Psoas muscle (tissue), 8 donors: Measurements from ENCODE around the gene AEN. TPM values are rescaled to one million over a fixed set of nuclear protein-coding genes. Genes with fewer than 3 reads are reported as not detected.
A peak's percentile ranks its signal among the peaks of the same experiment; 100 is the strongest.

Experiments
- ATAC-seq, 4 donors: fragments of 200-7000 bp; cut with Tn5 transposase; one replicate each; pipeline ENCODE4 v1.9.1; 2020; ENCODE audit warnings: moderate library complexity in 3 of 4, mild to moderate bottlenecking in 2 of 4
- DNase-seq, 2 donors: peaks; one replicate each; pipeline ENCODE4 v3.0.0-alpha.2; 2020
- H3K27ac ChIP-seq: fragments of 200-600 bp; one replicate; pipeline ENCODE4 v1.8.0; 2022
- H3K27me3 ChIP-seq, 3 donors: fragments of 200-600 bp in 1 of 3; one replicate each; pipeline versions ENCODE4 v1.6.1 to v1.8.0; 2013 to 2022; ENCODE audit warnings: low read length in 2 of 3, mild to moderate bottlenecking in 2 of 3, moderate library complexity in 1 of 3; ENCODE audit not compliant: insufficient read depth in 3 of 3
- H3K36me3 ChIP-seq, 2 donors: fragments of 200-600 bp in 1 of 2; one replicate each; pipeline versions ENCODE4 v1.6.1 to v1.8.0; 2013 to 2022; ENCODE audit warnings: low read depth in 1 of 2, mild to moderate bottlenecking in 1 of 2, moderate library complexity in 1 of 2; ENCODE audit not compliant: insufficient read depth in 1 of 2
- H3K4me1 ChIP-seq: fragments of 200-600 bp; one replicate; pipeline ENCODE4 v1.8.0; 2022
- H3K4me3 ChIP-seq: fragments of 200-600 bp; one replicate; pipeline ENCODE4 v1.8.0; 2022; ENCODE audit warnings: mild to moderate bottlenecking
- H3K9me3 ChIP-seq: fragments of 200-600 bp; one replicate; pipeline ENCODE4 v1.8.0; 2022
- CTCF ChIP-seq: fragments of 200-600 bp; IDR thresholded peaks from one replicate; pipeline ENCODE4 v1.8.0; 2022; ENCODE audit warnings: antibody characterized with exemption
- WGBS, 3 donors: extraction: QIAGEN DNeasy Blood & Tissue Kit; methylation state at CpG; one replicate each; pipeline versions ENCODE4 v1.1.6 to v1.1.7; 2013; 5-methylcytosine and 5-hydroxymethylcytosine counted together
- intact Hi-C, 2 donors: fragments of 100-400 bp; cut with DNase I; formaldehyde crosslinking; loops; one replicate each; pipeline versions ENCODE4 v1.11.0 to v1.14.2; 2022
- polyA plus RNA-seq, 3 donors: library from polyadenylated mRNA; stranded (reverse); fragments of 200-250 nt; gene quantifications; one replicate each; pipeline ENCODE4 v1.2.3, GENCODE V29; 2013
- total RNA-seq, 4 donors: library from RNA; stranded (reverse); fragmentation: NEBNext Ultra II Directional in 2 of 4; extraction: Animal tissue kit (Norgen Biotek cat#: 25700) in 2 of 4; gene quantifications; one replicate each; pipeline versions ENCODE4 v1.2.1 to v1.2.4, GENCODE V29; 2021 to 2023
- donor health status: healthy with polysubstance abuse.
- donor health status: DM: no; HTN: no; CAD: no; lungs with moderate emphysema.
- donor health status: Bipolar disorder and iron deficiency.
- donor health status: healthy.
- donor health status: DM: yes; HTN: yes; CAD: no.
- donor health status: DM: no; HTN: no; CAD: no.
- donor health status: DM: no; HTN: no; CAD: no.
- donor health status: DM: yes; HTN: yes; CAD: no.

AEN gene
- total and polyA plus RNA-seq, 7 donors, result 10.1 to 46.6 (median 32.2) TPM

GRCh38 chr15:88663141-88663621 is 42.0 kb downstream of the AEN start:
- H3K9me3 ChIP-seq, result no peaks in the 10 kb centered on the region
- DNase-seq (no peak), ATAC-seq (peak in 3 of 4 donors; percentile 48 to 81 (median 70))
- H3K27ac ChIP-seq, result no peak overlapping the region
- no peak for TF ChIP-seq CTCF
- 60 to 77% (median 72%) methylated on average over 6 of the region's 6 CpGs for WGBS, 3 donors
- intact Hi-C loops, result no loop called here
- H3K36me3 ChIP-seq, result no peaks in the 10 kb centered on the region
- no peaks in the 10 kb centered on the region for H3K27me3 ChIP-seq
- no peak overlapping the region for H3K4me3 ChIP-seq
- H3K4me1 ChIP-seq, result no peaks in the 10 kb centered on the region

GRCh38 chr15:88664151-88664778 is 43.1 kb downstream of the AEN start:
- ATAC-seq (peak in 2 of 4 donors; percentile 67 to 85), DNase-seq (no peak)
- intact Hi-C loops, result no loop called here
- 80 to 91% (median 88%) methylated on average over 7 of the region's 7 CpGs for WGBS, 3 donors
- Histone ChIP-seq H3K27me3 (no peaks in the 10 kb centered on the region), H3K36me3 (no peaks in the 10 kb centered on the region), H3K9me3 (no peaks in the 10 kb centered on the region), H3K27ac (no peak overlapping the region), H3K4me3 (no peak overlapping the region), H3K4me1 (no peaks in the 10 kb centered on the region)
- peak; percentile 36 for TF ChIP-seq CTCF

GRCh38 chr15:88674661-88675060 is 53.5 kb downstream of the AEN start:
- Histone ChIP-seq H3K36me3 (no peaks in the 10 kb centered on the region), H3K4me3 (no peak overlapping the region), H3K4me1 (no peaks in the 10 kb centered on the region), H3K27ac (no peak overlapping the region), H3K27me3 (peaks cover 0 to 6% (median 0%) of the 10 kb centered on the region in 3 donors), H3K9me3 (peaks cover 10% of the 10 kb centered on the region)
- no peak for TF ChIP-seq CTCF
- ATAC-seq (no peak), DNase-seq (no peak)
- WGBS, 3 donors, result 69 to 76% (median 75%) methylated on average over 4 of the region's 4 CpGs
- intact Hi-C loops, result no loop called here

- Histone ChIP-seq H3K9me3 (no peaks in the 10 kb centered on the region), H3K27ac (no peak overlapping the region), H3K4me1 (no peaks in the 10 kb centered on the region), H3K36me3 (no peaks in the 10 kb centered on the region), H3K27me3 (no peaks in the 10 kb centered on the region), H3K4me3 (no peak overlapping the region)
- intact Hi-C loops, result no loop called here
- 93 to 97% (median 94%) methylated on average over 6 of the region's 6 CpGs for WGBS, 3 donors
- DNase-seq, result no peak
- ATAC-seq, result no peak
- TF ChIP-seq CTCF, result no peak
Observed at GRCh38 chr15:88678755-88679154, 57.6 kb downstream of the AEN start.
